Lung (tissue), 12 donors: ENCODE results near the gene DIP2B. TPM values are rescaled to one million over a fixed set of nuclear protein-coding genes. Genes with fewer than 3 reads are reported as not detected.
"Not testable (repeated sequence)": the region's sequence is repeated elsewhere in the genome, so short reads cannot be mapped to it uniquely, and the experiment has no call there.

Experiments
- ATAC-seq: fragments of 200-7000 bp; cut with Tn5 transposase; one replicate; pipeline ENCODE4 v1.9.1; 2020; ENCODE audit warnings: moderate number of reproducible peaks; ENCODE audit not compliant: insufficient read depth, low FRiP score
- DNase-seq, 3 donors: peaks; one replicate each; pipeline ENCODE4 v3.0.0-alpha.2; 2013 to 2017
- H3K27ac ChIP-seq, 2 donors: one replicate each; pipeline ENCODE4 v1.5.1; 2013; ENCODE audit warnings: mild to moderate bottlenecking in 2 of 2, moderate library complexity in 2 of 2, control low read depth in 1 of 2, inconsistent platforms in 1 of 2, low read depth in 1 of 2, low read length in 1 of 2
- H3K27me3 ChIP-seq, 3 donors: one replicate each; pipeline ENCODE4 v1.5.1; 2013; ENCODE audit warnings: low read length in 2 of 3; ENCODE audit not compliant: control insufficient read depth in 3 of 3, insufficient read depth in 3 of 3
- H3K36me3 ChIP-seq, 4 donors: one replicate each; pipeline ENCODE4 v1.5.1; 2013; ENCODE audit warnings: low read length in 4 of 4, mild to moderate bottlenecking in 1 of 4, moderate library complexity in 1 of 4; ENCODE audit not compliant: control insufficient read depth in 4 of 4, insufficient read depth in 4 of 4
- H3K4me1 ChIP-seq, 5 donors: one replicate each; pipeline ENCODE4 v1.5.1; 2013; ENCODE audit warnings: low read length in 5 of 5, mild to moderate bottlenecking in 2 of 5, moderate library complexity in 1 of 5; ENCODE audit not compliant: control insufficient read depth in 5 of 5, insufficient read depth in 5 of 5
- H3K4me3 ChIP-seq: one replicate; pipeline ENCODE4 v1.5.1; 2013; ENCODE audit warnings: mild to moderate bottlenecking, control low read depth, moderate library complexity
- H3K9ac ChIP-seq, 2 donors: one replicate each; pipeline ENCODE4 v1.5.1; 2013; ENCODE audit warnings: low read length in 2 of 2, control low read depth in 1 of 2; ENCODE audit not compliant: insufficient read depth in 1 of 2
- H3K9me3 ChIP-seq, 4 donors: one replicate each; pipeline ENCODE4 v1.5.1; 2013; ENCODE audit warnings: low read length in 3 of 4, mild to moderate bottlenecking in 1 of 4, moderate library complexity in 1 of 4; ENCODE audit not compliant: control insufficient read depth in 4 of 4, insufficient read depth in 3 of 4
- WGBS, 2 donors: extraction: QIAGEN DNeasy Blood & Tissue Kit; methylation state at CpG; one replicate each; pipeline ENCODE4 v1.1.7; 2013; 5-methylcytosine and 5-hydroxymethylcytosine counted together
- polyA plus RNA-seq, 2 donors: library from polyadenylated mRNA; stranded (reverse); fragments of 200-250 nt; gene quantifications; one replicate each; pipeline ENCODE4 v1.2.1, GENCODE V29; 2013
- total RNA-seq, 2 donors: library from RNA; depleted of rRNA in 1 of 2; stranded (reverse); fragments of >200 nt in 1 of 2; gene quantifications; one replicate each; pipeline ENCODE4 v1.2.1, GENCODE V29; 2014 to 2021
- TF ChIP-seq, protein P1 (sequence below): IDR thresholded peaks from 2 replicates; pipeline ENCODE4 v1.5.1; 2012; ENCODE audit warnings: mild to moderate bottlenecking; ENCODE audit errors: control extremely low read depth, extremely low read depth
- donor health status: control.
- donor health status: control.
- donor health status: Bipolar disorder and iron deficiency.
- donor health status: healthy.
- donor health status: DM: yes; HTN: yes; CAD: no.

The DIP2B gene
- total and polyA plus RNA-seq, 4 donors = 4.2 to 55.8 (median 18.6) TPM

DNA sequence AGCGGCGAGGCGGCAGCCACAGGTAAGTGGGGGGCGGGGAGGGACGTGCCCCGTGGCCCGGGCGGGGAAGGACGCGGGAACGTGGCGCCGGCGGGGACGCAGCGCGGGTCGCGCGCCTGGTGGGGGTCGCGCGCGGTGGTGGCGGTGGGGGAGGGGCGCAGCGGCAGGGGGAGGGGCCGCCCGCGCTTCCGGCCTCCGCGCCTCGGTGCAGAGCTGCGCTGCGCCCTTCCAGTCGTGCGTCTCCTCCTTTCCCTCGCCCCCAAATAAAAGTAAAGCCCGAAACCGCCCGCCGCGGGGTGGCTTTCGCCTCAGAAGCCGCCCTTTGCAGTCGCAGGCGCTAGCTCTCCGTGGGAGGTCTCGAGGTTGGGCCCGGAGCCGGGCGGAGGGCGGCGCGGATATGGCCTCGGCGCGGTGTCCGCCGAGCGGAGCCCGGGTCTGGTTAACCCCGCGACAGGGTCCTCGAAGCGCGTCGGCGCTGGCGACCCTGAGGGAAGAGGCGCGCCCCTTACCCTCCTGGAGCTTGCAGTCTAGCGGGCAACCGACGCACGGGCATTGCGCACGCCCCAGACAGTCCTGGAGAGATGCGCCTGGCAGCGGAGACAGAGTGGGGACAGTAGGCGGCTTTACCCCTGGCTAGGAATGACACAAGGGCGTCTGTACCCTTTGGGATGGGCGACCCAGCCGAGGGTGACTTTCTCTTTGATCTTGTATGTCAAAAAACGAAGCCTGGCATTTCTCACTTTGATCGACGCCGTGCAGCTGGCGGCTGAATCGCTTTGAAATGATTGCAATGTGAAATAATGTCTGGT, 259.7 kb downstream of the DIP2B start:
- TF ChIP-seq, protein P1, sequence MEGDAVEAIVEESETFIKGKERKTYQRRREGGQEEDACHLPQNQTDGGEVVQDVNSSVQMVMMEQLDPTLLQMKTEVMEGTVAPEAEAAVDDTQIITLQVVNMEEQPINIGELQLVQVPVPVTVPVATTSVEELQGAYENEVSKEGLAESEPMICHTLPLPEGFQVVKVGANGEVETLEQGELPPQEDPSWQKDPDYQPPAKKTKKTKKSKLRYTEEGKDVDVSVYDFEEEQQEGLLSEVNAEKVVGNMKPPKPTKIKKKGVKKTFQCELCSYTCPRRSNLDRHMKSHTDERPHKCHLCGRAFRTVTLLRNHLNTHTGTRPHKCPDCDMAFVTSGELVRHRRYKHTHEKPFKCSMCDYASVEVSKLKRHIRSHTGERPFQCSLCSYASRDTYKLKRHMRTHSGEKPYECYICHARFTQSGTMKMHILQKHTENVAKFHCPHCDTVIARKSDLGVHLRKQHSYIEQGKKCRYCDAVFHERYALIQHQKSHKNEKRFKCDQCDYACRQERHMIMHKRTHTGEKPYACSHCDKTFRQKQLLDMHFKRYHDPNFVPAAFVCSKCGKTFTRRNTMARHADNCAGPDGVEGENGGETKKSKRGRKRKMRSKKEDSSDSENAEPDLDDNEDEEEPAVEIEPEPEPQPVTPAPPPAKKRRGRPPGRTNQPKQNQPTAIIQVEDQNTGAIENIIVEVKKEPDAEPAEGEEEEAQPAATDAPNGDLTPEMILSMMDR = no peak
- ATAC-seq (peak; percentile 61), DNase-seq (peak; percentile 65 to 76 (median 73))
- peak overlapping the region; percentile 70 to 83 for H3K9ac ChIP-seq
- H3K9me3 ChIP-seq = no peaks in the 10 kb centered on the region
- peaks cover 2 to 10% (median 8%) of the 10 kb centered on the region in 5 donors for H3K4me1 ChIP-seq
- peak overlapping the region; percentile 91 to 97 for H3K27ac ChIP-seq
- H3K27me3 ChIP-seq = no peaks in the 10 kb centered on the region
- 0% methylated on average over 50 to 91 of the region's 91 CpGs for WGBS, 2 donors
- H3K36me3 ChIP-seq = no peaks in the 10 kb centered on the region
- peak overlapping the region; percentile 94 for H3K4me3 ChIP-seq

- H3K36me3 ChIP-seq = no peaks in the 10 kb centered on the region
- peaks cover 2 to 10% (median 8%) of the 10 kb centered on the region in 5 donors for H3K4me1 ChIP-seq
- peak overlapping the region in 1 of 2 donors; percentile 83 for H3K9ac ChIP-seq
- TF ChIP-seq, protein P1 = peak; percentile 61
- DNase-seq (peak; percentile 33 to 75 (median 72)), ATAC-seq (no peak)
- H3K9me3 ChIP-seq = no peaks in the 10 kb centered on the region
- peak overlapping the region; percentile 94 for H3K4me3 ChIP-seq
- peak overlapping the region in 1 of 2 donors; percentile 97 for H3K27ac ChIP-seq
- WGBS, 2 donors = 13 to 14% methylated on average over 13 of the region's 13 CpGs
- no peaks in the 10 kb centered on the region for H3K27me3 ChIP-seq
Observed at GRCh38 chr12:50765095-50765911, 260.5 kb downstream of the DIP2B start.

DNA sequence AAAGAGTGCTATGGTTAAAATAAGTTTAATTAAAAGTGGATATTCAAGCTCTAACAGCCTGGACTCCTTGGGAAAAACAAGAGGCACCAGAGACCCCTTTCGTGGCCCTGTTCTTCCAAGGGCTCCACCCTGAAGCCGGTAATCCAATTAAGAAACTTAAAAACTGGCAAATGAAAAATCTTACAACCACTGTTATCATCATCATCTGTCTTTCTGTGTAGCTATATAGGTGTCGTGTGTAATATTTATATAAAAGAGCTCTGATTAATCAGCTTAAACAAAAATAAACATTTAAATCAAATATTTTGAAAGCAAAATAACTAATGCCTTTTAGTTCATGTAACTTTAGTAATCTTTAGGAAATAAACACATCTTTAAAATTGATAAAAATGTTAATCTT, 263.6 kb downstream of the DIP2B start:
- DNase-seq = no peak
- no peaks in the 10 kb centered on the region for H3K9me3 ChIP-seq
- no peak for ATAC-seq
- no peak overlapping the region for H3K9ac ChIP-seq
- peaks cover 2 to 10% (median 8%) of the 10 kb centered on the region in 5 donors for H3K4me1 ChIP-seq
- WGBS, 2 donors = 66 to 84% methylated on average over 3 of the region's 3 CpGs
- peaks cover 0 to 2% (median under 1%) of the 10 kb centered on the region in 4 donors for H3K36me3 ChIP-seq
- no peaks in the 10 kb centered on the region for H3K27me3 ChIP-seq
- no peak overlapping the region for H3K4me3 ChIP-seq
- TF ChIP-seq, protein P1 = no peak
- H3K27ac ChIP-seq = no peak overlapping the region

DNA sequence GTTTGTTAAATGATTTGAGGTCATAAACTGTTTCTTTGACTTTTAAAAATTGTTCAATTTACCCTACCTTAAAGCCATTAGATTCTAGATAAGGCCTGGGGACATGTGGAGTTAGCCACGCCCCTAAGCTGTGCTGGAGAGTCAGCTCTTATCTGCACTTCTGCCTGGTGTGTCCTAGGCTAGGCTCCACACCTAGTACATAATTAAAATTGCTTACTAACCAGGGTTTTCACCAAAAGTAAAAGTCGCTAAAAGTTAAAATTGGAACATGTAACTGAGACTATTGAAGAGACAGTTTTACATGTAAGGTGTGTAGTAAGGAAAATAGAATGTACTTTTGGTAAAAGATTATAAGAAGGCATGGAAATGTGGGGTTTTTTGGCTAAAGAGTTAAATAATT, 264.0 kb downstream of the DIP2B start:
- not testable (repeated sequence) for H3K4me3 ChIP-seq, H3K9ac ChIP-seq, H3K9me3 ChIP-seq, H3K27me3 ChIP-seq, DNase-seq, ATAC-seq, H3K36me3 ChIP-seq, H3K27ac ChIP-seq
- 68 to 81% methylated on average over 2 of the region's 2 CpGs for WGBS, 2 donors
- H3K4me1 ChIP-seq = peaks cover 2 to 10% (median 8%) of the 10 kb centered on the region in 5 donors
